HG03432 (cell line): ENCODE data around the gene ITPRIP.

ENCODE experiments used
- ATAC-seq: cut with Tn5 transposase; IDR thresholded peaks from one replicate; pipeline ENCODE4 v1.9.1; 2021; ENCODE audit warnings: mild to moderate bottlenecking, moderate library complexity; ENCODE audit not compliant: unreplicated experiment

ITPRIP gene

DNA sequence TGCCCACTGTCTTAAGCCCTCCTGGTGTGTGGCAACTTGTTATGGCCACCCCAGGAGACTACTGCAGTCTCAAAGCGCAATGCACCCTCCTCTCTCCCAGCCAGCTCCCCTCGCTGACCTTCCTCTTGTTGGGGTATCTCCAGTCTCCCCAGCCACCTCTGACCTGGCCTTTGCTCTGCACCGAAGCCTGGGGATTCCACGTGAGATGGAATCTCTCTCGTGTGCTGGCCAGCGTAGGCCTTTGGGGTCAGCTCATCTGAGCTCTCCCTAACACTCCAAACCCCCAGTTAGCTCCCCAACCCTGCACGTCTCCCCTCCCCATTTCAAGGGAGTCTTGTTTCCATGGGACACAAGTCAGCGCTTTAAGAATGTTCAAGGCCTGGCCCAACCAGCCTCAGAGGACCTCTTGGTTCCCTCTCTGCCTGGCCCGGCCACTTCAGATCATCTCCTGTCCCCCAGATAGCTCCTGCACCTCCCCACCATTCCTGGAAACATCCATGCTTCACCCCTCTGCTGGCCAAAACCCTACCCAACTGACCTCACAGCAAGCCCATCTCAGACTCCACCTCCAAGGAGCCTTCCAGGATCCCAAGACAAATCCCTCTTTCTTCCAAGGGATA, 11.2 kb downstream of the ITPRIP start:
- no peak for ATAC-seq

DNA sequence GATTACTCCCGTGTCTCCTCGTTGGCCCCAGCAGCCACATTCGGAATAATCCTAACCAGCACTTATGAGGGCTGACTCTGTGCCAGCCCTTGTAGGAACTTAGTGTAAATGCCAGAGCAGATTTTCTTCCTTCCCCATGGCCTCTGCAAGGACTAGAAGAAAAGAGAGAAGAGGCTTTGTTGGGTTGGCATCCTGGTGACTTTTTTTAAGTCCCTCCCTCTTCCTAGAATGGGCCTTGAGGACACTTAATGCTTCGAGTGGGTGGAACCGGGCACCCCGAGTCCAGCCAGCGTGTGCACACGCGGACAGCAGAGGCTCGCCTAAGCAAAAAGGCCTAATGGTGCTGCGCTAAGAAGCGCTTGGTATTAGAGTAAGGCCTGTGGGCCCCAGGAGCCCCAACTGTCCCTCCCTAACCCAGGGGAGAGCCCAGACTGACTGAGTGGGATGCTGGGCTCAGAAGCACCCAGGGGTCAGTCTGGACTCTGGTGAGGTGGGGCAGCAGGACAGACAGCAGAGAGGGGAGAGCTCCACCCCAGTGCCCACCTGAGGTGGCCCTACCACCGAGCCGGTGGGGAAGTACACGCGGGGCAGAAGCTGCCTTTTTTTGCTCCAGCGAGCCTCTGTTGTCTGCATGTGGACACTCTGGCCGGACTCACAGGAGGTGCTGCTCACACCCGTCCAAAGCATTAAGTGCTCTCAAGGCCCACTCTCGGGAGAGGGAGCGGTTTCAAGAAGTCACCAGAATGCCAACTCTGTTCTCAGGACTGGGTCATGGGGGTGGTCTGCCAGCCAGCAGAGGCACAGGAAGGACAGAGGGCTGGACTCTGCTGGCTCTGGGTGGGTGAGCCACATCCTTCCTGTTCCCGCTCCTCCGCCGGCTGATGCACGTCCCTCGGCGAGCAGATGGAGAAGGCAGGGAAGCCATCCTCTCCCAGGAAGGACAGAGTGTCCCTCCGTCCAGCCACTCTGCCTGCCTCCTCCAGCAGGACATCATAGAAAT, 12.5 kb downstream of the ITPRIP start:
- ATAC-seq, result no peak

DNA sequence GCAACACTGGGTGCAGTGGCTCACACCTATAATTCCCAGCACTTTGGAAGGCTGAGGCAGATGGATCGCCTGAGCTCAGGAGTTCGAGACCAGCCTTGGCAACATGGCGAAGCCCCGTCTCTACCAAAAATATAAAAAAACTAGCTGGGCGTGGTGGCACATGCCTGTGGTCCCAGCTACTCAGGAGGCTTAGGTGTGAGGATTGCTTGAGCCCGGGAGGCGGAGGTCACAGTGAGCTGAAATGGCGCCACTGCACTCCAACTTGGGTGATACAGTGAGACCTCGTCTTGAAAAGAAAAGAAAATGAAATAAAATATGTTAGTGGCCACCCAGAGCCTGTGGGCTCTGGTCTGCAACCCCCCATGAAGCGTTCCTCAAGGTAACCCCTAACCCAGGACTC, 13.3 kb downstream of the ITPRIP start:
- ATAC-seq, result no peak

DNA sequence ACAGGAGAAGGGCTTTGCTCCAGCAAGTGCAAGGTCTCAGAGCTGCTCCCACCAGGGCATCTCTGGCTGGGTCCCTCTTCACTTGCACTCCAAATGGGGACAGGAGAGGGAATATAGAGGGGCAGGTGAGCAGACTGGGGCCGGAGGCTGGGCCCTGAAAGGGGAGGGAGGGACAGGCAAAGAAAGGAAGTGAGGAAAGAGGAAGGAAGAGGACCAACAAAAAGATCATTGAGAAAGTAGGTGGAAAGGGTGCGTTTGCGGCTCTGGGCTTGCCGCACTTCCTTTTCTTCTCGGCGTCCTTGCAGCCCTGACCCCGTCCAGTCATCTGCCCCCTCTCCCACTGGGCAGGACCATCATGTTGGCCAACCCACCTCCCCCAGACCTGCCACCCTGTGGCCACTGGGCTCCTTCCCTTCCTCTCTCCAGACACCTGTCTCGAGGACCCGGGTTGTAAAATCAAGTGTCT, 14.0 kb downstream of the ITPRIP start:
- ATAC-seq, result no peak

- ATAC-seq, result no peak
Observed at GRCh38 chr10:104323760-104324201, 14.5 kb downstream of the ITPRIP start.

GRCh38 chr10:104323085-104323484, 15.2 kb downstream of the ITPRIP start:
- ATAC-seq, result no peak

GRCh38 chr10:104322416-104322782, 15.9 kb downstream of the ITPRIP start:
- ATAC-seq, result peak; percentile 49

DNA sequence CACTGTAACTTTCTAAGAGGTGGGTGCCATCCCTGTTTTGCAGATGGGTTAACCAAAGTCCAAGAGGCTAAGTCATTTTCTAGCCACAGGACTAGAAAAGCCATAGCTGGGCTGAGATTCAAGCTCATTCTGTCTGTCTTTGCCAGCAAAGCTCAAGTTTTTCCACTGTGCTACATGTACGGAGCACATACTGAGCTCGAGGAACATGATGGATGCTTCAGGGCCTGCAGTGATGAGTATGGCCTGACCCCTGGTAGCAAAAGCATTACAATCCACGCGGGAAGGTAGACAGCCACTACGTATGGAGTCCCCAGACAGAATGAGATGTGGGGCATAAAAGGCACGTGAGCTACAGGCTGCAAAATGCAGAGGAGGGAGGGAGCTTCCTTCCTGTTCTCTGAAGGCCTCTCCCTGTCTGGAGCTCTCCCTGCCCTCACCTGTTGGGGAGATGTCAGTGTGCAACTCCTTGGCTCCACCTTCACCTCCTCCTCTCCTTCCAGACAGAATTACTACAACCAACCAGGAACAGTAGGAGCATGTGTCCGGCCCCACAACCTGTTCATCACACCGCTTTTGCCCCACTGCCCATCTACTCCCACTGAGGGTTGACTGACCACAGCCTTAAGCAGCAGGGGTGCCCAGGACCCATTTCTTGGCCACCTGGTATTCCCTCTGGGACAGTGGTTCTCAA, 16.4 kb downstream of the ITPRIP start:
- ATAC-seq, result no peak

DNA sequence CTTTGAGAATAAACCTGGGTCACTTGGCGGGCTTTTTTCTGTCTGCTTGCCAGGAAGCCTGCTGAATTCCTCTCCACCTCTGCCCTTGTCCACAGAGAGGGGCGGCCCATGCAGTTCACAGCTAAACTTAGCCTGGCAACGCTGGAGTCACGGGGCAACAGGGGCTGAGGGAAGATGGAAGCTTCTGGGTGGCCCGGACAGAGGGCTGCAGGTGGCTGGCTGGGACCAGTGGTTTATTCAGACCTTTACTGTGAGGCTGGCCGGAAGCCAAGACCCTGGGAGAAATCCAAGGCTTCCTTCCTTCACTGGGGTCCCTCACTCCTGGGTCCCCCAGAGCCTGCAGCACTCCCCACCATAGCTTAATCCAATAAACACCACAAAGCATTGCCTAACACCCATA, 17.0 kb downstream of the ITPRIP start:
- ATAC-seq, result no peak

DNA sequence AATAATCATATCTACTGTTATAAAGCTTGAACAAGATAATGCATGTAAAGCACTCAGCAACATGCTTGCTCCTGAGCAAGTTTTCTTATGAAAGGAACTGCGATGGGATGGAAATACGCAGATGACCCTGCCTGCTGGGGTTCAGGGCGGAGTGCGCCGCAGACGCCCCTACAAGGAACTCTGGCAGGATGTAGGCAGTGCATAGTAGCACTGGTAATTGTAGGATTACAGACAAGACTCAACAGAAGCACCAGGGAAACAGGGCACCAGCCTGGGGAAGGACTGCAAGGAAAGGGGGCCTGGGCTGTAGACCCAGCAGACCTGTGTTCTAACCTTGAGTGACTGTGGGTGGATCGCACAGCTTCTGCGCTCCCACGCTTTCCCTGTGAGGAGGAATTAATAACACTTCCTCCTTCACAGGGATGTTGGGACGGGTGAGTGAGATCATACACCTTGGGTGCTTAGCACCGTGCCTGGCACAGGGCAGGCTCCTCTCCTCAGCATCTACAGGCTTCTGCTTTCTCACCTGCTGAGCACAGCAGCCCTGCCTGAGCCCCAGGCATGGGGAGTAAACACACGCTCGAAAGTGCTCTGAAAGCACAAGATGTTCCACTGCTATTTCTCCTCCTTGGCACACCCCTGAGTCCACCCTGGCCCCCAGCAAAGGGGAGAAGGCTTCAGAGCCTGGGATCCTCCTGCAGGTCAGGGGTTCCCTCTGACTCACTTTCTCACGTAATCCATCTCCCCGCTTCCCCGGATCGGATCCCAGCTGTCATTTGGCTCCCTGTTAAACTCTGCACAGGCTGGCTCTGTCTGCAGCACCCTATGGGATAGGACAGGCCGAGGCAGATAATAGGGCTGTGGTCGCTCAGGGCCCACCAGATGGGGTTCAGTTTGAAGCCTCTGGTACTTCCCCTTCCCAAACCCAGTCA, 19.2 kb downstream of the ITPRIP start:
- ATAC-seq, result no peak

DNA sequence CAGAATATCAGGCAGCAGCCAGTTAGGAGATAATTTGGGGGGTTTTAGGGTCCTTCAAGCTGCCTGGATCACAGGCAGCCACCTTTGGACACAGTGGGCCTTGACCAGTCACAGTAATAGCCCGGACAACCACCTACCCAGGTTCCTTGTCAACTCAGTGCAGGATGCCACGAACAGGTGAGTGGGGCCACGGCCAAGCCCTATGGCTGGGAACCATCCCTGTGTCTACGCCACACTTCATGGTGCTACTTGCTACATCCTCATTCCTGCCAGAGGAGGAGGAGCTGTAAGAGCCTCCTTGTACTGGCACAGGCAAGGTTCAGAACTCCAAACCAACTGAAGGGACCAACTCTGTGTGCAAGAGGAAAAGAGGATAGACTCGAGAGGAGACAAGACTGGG, 19.9 kb downstream of the ITPRIP start:
- ATAC-seq, result no peak

DNA sequence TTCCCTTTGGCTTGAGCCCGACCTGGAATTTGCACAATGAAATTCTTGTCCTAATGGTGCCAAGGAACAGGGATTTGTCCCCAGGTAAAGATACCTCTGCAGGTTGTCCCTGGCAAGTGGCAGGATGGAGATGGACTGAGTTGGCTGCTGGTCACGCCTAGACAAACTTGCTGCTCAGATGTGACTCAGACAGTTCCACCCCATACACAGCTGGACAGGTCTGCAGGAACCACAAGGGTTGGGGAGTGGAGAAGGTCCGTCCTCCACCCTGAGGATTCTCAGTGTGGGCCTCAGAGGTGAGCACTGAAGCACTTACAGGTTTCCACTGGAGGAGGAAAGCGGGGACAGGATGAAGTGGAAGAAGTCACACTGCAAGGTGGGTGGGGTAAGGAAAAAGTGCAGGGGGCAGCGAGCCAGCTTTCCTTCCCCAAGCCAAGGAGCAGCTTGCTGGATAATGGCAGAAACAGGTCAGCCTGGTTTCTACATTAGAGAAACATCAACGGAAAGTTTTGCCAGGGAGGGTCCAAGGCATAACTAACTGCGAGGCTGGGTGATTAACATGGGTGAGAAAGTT, 20.5 kb downstream of the ITPRIP start:
- peak; percentile 40 for ATAC-seq

GRCh38 chr10:104317269-104317710, 21.0 kb downstream of the ITPRIP start:
- ATAC-seq, result no peak

GRCh38 chr10:104316321-104317099, 21.8 kb downstream of the ITPRIP start:
- no peak for ATAC-seq

GRCh38 chr10:104315486-104315921, 22.8 kb downstream of the ITPRIP start:
- no peak for ATAC-seq

GRCh38 chr10:104314591-104315485, 23.4 kb downstream of the ITPRIP start:
- ATAC-seq, result no peak

- ATAC-seq, result no peak
Observed at GRCh38 chr10:104311184-104311720, 27.0 kb downstream of the ITPRIP start.
